Neuronal stem cell (in vitro differentiated cells): ENCODE data around the gene QDPR.

Experiments
- DNase-seq: peaks from one replicate; pipeline ENCODE4 v3.0.0-alpha.2; 2013; ENCODE audit warnings: low spot score
- H2AFZ ChIP-seq: one replicate; pipeline ENCODE4 v1.6.1; 2013; ENCODE audit warnings: mild to moderate bottlenecking, low read length, inconsistent platforms
- H2AK5ac ChIP-seq: 2 replicates; pipeline ENCODE4 v1.6.1; 2013; ENCODE audit warnings: low read depth, mild to moderate bottlenecking, inconsistent platforms, low read length, moderate library complexity, mixed read lengths
- H2BK120ac ChIP-seq: 2 replicates; pipeline ENCODE4 v1.6.1; 2013; ENCODE audit warnings: low read depth, mild to moderate bottlenecking, inconsistent platforms, low read length, moderate library complexity, mixed read lengths
- H2BK12ac ChIP-seq: one replicate; pipeline ENCODE4 v1.6.1; 2013; ENCODE audit warnings: low read length, inconsistent platforms
- H2BK15ac ChIP-seq: 2 replicates; pipeline ENCODE4 v1.6.1; 2013; ENCODE audit warnings: mild to moderate bottlenecking, low read length, inconsistent platforms, mixed read lengths
- H2BK5ac ChIP-seq: one replicate; pipeline ENCODE4 v1.6.1; 2013; ENCODE audit warnings: inconsistent platforms, mild to moderate bottlenecking, low read length, moderate library complexity
- H3K14ac ChIP-seq: one replicate; pipeline ENCODE4 v1.6.1; 2013; ENCODE audit warnings: low read length, inconsistent platforms
- H3K18ac ChIP-seq: 2 replicates; pipeline ENCODE4 v1.6.1; 2013; ENCODE audit warnings: low read length, inconsistent platforms
- H3K23ac ChIP-seq: 2 replicates; pipeline ENCODE4 v1.6.1; 2013; ENCODE audit warnings: low read depth, mild to moderate bottlenecking, mixed read lengths, low read length, inconsistent platforms; ENCODE audit not compliant: poor library complexity
- H3K27ac ChIP-seq: replicated peaks from 3 replicates; pipeline ENCODE4 v1.5.1; 2013; ENCODE audit warnings: low read length, inconsistent platforms
- H3K27me3 ChIP-seq, 3 experiments: 2 replicates each; pipeline ENCODE4 v1.6.1; 2013; ENCODE audit warnings: low read length in 3 of 3, mild to moderate bottlenecking in 2 of 3, inconsistent platforms in 1 of 3, low read depth in 1 of 3, mixed read lengths in 1 of 3, moderate library complexity in 1 of 3; ENCODE audit not compliant: control insufficient read depth in 3 of 3, insufficient read depth in 3 of 3
- H3K36me3 ChIP-seq, 2 donors: replicated peaks in 1 of 2; 2 replicates each; pipeline ENCODE4 v1.6.1; 2013; ENCODE audit warnings: low read length in 2 of 2; ENCODE audit not compliant: control insufficient read depth in 2 of 2, insufficient read depth in 2 of 2
- H3K4ac ChIP-seq: 2 replicates; pipeline ENCODE4 v1.6.1; 2013; ENCODE audit warnings: inconsistent platforms, mild to moderate bottlenecking, low read length, moderate library complexity
- H3K4me1 ChIP-seq, 2 donors: 1 replicate in 1 of 2; 2 replicates in 1 of 2; pipeline ENCODE4 v1.6.1; 2013; ENCODE audit warnings: low read length in 2 of 2, low read depth in 1 of 2; ENCODE audit not compliant: control insufficient read depth in 2 of 2, insufficient read depth in 1 of 2
- H3K4me2 ChIP-seq: one replicate; pipeline ENCODE4 v1.6.1; 2013; ENCODE audit warnings: mild to moderate bottlenecking, low read length, inconsistent platforms; ENCODE audit not compliant: insufficient read depth, poor library complexity, severe bottlenecking
- H3K4me3 ChIP-seq, 2 donors: 2 replicates each; pipeline ENCODE4 v1.5.1; 2013; ENCODE audit warnings: low read length in 2 of 2, mild to moderate bottlenecking in 2 of 2, inconsistent platforms in 1 of 2, moderate library complexity in 1 of 2
- H3K79me1 ChIP-seq: one replicate; pipeline ENCODE4 v1.6.1; 2013; ENCODE audit warnings: low read depth, mild to moderate bottlenecking, inconsistent platforms, low read length, moderate library complexity
- H3K9ac ChIP-seq: one replicate; pipeline ENCODE4 v1.6.1; 2013; ENCODE audit warnings: mild to moderate bottlenecking, low read depth, low read length, inconsistent platforms; ENCODE audit not compliant: poor library complexity
- H3K9me3 ChIP-seq, 2 donors: replicated peaks in 1 of 2; 2 replicates each; pipeline versions ENCODE3 to v1.6.1; 2013; ENCODE audit warnings: low read length in 2 of 2, mild to moderate bottlenecking in 2 of 2, inconsistent platforms in 1 of 2, low read depth in 1 of 2, mixed read lengths in 1 of 2, moderate library complexity in 1 of 2; ENCODE audit not compliant: control insufficient read depth in 2 of 2, insufficient read depth in 1 of 2
- H4K8ac ChIP-seq: one replicate; pipeline ENCODE4 v1.6.1; 2013; ENCODE audit warnings: low read depth, mild to moderate bottlenecking, inconsistent platforms, low read length, moderate library complexity
- H4K91ac ChIP-seq: one replicate; pipeline ENCODE4 v1.6.1; 2013; ENCODE audit warnings: low read length, low read depth, mild to moderate bottlenecking, inconsistent platforms; ENCODE audit not compliant: poor library complexity
- WGBS, 2 donors: extraction: QIAGEN DNeasy Blood & Tissue Kit; methylation state at CpG; one replicate each; pipeline ENCODE4 v1.1.7; 2013; ENCODE audit warnings: missing lambda C conversion rate in 2 of 2, mixed read lengths in 1 of 2; ENCODE audit not compliant: insufficient read length in 2 of 2, insufficient replicate concordance in 1 of 2; ENCODE audit errors: extremely low coverage in 2 of 2; 5-methylcytosine and 5-hydroxymethylcytosine counted together

QDPR gene

DNA sequence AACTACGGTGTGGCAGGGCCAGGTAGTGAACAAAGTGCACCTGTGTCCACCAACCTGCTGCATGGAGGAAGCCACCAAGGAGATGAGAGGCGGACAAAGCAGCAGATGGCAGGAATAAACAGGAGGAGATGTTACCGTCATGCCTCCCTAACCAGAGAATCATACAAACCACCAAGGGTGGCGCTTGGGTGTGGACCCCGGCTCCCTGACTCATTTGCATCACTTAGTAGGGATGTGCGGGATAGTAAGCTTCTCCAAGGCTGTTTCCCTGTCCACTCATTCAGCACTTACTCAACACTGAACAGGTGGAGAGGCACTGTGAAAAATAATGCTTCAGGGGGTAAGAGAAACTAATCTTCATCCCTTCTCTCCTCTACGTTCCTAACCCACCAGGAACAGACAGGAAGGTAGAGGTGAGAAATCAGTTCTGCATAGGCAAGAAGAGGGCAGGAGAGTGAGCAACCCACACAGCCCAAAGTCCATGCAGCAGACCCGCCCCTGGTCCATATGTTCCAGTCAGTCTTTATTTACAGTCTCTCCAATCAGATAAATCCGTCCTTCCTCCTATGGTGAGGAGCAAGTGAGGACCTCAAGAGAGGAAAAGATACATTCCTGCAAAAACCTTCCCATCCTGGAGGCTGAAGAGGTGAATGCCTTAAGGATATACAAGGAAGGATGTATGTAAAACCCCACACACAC lies 34.0 kb downstream of the QDPR start:
- Histone ChIP-seq H3K36me3 (no peaks in the 10 kb centered on the region), H3K23ac (no peak overlapping the region), H3K18ac (no peak overlapping the region), H4K8ac (no peak overlapping the region), H2BK12ac (no peak overlapping the region), H3K27ac (no peak overlapping the region), H4K91ac (no peak overlapping the region), H2BK5ac (no peak overlapping the region), H3K4me2 (no peak overlapping the region), H2BK15ac (no peak overlapping the region), H3K14ac (no peak overlapping the region), H3K79me1 (no peaks in the 10 kb centered on the region), H3K27me3 (no peaks in the 10 kb centered on the region), H3K9ac (no peak overlapping the region), H3K4me1 (no peaks in the 10 kb centered on the region), H3K4ac (no peak overlapping the region), H2AFZ (no peak overlapping the region), H2AK5ac (no peak overlapping the region), H3K4me3 (no peak overlapping the region), H3K9me3 (peaks cover 0 to 2% of the 10 kb centered on the region in 2 donors), H2BK120ac (no peak overlapping the region)
- no CpG with 5 or more reads among the region's 9 CpGs for WGBS, 2 donors
- no peak for DNase-seq

GRCh38 chr4:17476853-17477252 lies 35.0 kb downstream of the QDPR start:
- no CpG with 5 or more reads among the region's 3 CpGs for WGBS, 2 donors
- H2BK15ac ChIP-seq: no peak overlapping the region

DNA sequence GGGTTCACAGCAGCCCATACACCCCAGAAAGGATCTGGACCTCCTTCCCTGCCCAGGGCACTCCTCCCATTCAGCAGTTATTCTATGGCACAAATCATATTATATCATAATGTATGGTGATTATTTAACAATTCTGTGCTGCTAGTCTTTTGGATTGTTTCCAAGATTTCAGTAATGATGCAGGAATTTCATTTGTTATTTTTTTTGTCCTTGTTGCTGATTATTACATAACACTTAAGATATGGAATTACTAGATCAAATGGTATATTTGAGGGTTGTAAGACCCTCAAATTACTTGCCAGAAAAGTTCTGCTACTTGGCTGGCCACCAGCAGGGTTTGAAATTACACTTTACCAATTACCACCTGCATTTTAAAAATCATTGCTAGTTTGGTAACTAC lies 36.4 kb downstream of the QDPR start:
- no peaks in the 10 kb centered on the region for H3K9me3 ChIP-seq
- H3K18ac ChIP-seq: no peak overlapping the region
- no peak overlapping the region for H3K4ac ChIP-seq
- H2AFZ ChIP-seq: no peak overlapping the region
- H2BK12ac ChIP-seq: no peak overlapping the region
- H3K36me3 ChIP-seq: no peaks in the 10 kb centered on the region
- H4K8ac ChIP-seq: no peak overlapping the region
- H3K9ac ChIP-seq: no peak overlapping the region
- H3K4me1 ChIP-seq: no peaks in the 10 kb centered on the region
- no peak overlapping the region for H2BK5ac ChIP-seq
- H3K4me2 ChIP-seq: no peak overlapping the region
- H3K4me3 ChIP-seq: no peak overlapping the region
- no peaks in the 10 kb centered on the region for H3K27me3 ChIP-seq
- H3K27ac ChIP-seq: no peak overlapping the region
- no peak overlapping the region for H2AK5ac ChIP-seq
- no peaks in the 10 kb centered on the region for H3K79me1 ChIP-seq
- H2BK15ac ChIP-seq: no peak overlapping the region
- H2BK120ac ChIP-seq: no peak overlapping the region
- DNase-seq: no peak
- no peak overlapping the region for H3K23ac ChIP-seq
- no peak overlapping the region for H4K91ac ChIP-seq
- no peak overlapping the region for H3K14ac ChIP-seq

More at GRCh38 chr4:17476853-17477252, 35.0 kb downstream of the QDPR start:
- Histone ChIP-seq H3K14ac (no peak overlapping the region), H2AFZ (no peak overlapping the region), H2BK120ac (no peak overlapping the region), H3K4me2 (no peak overlapping the region), H3K4ac (no peak overlapping the region), H3K27me3 (no peaks in the 10 kb centered on the region), H4K91ac (no peak overlapping the region), H3K9ac (no peak overlapping the region), H3K23ac (no peak overlapping the region), H2AK5ac (no peak overlapping the region), H2BK5ac (no peak overlapping the region), H3K79me1 (no peaks in the 10 kb centered on the region), H3K18ac (no peak overlapping the region), H3K4me1 (no peaks in the 10 kb centered on the region), H3K36me3 (no peaks in the 10 kb centered on the region), H3K4me3 (no peak overlapping the region), H3K9me3 (peaks cover 0 to 2% of the 10 kb centered on the region in 2 donors), H3K27ac (no peak overlapping the region), H2BK12ac (no peak overlapping the region), H4K8ac (no peak overlapping the region)
- no peak for DNase-seq

DNA sequence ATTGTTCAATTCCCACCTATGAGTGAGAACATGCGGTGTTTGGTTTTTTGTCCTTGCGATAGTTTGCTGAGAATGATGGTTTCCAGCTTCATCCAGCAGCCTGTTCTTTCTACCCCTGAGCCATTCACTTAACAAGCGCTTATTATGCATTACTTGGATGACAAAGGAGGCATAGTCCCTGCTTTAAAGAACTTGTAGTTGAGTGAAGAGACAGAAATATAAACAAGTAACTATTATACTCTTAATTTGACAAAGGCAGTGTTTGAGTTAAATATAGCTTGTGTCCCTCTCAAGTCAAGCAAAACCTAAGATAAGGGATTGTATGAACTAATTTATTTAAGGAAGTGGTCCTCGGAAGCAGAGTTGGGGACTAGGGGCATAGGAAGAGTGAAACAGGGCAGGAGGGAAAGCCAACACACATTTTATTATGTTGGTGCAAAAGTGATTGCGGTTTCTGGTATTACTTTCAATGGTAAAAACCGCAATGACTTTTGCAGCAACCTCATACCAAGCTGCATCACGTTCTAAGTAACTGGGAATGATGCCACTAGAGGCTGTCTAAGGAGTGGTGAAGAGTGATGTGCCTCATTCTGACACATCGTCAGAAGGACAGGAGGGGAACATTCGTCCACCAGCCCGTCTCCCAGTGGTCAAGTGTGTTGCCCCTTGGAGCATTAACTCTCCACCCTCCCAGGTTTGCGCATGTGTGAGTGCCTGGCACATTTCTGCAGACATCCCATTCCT lies 41.8 kb downstream of the QDPR start:
- no peaks in the 10 kb centered on the region for H3K79me1 ChIP-seq
- no peak overlapping the region for H2BK120ac ChIP-seq
- no peak overlapping the region for H2AK5ac ChIP-seq
- H3K27me3 ChIP-seq: no peaks in the 10 kb centered on the region
- no peak overlapping the region for H3K4me3 ChIP-seq
- peaks cover 0 to 1% of the 10 kb centered on the region in 2 donors for H3K4me1 ChIP-seq
- H4K8ac ChIP-seq: no peak overlapping the region
- no peak overlapping the region for H3K27ac ChIP-seq
- H2AFZ ChIP-seq: no peak overlapping the region
- H2BK12ac ChIP-seq: no peak overlapping the region
- H3K9ac ChIP-seq: no peak overlapping the region
- H2BK5ac ChIP-seq: peak overlapping the region; percentile 19
- H3K4ac ChIP-seq: no peak overlapping the region
- H3K36me3 ChIP-seq: no peaks in the 10 kb centered on the region
- H3K9me3 ChIP-seq: no peaks in the 10 kb centered on the region
- no peak overlapping the region for H3K4me2 ChIP-seq
- H3K23ac ChIP-seq: no peak overlapping the region
- no peak overlapping the region for H3K14ac ChIP-seq
- no CpG with 5 or more reads among the region's 11 CpGs for WGBS, 2 donors
- no peak overlapping the region for H2BK15ac ChIP-seq
- no peak for DNase-seq
- H4K91ac ChIP-seq: no peak overlapping the region
- H3K18ac ChIP-seq: no peak overlapping the region
